SK-N-SH (cell line): ENCODE results near the gene ABCC2. TPM values are rescaled to one million over a fixed set of nuclear protein-coding genes. Genes with fewer than 3 reads are reported as not detected.

Source experiments
- CTCF ChIA-PET: fragments of 300-600, 350-600 bp; formaldehyde crosslinking; extraction: SDS; loops from one replicate; lab custom pipeline; 2021; lab: Yijun Ruan, JAX
- POLR2A ChIA-PET: fragments of 350-600 bp; sonication (Branson Sonifier 250); formaldehyde crosslinking; extraction: SDS; loops from one replicate; lab custom pipeline; 2020; ENCODE audit warnings: antibody characterized with exemption, inconsistent platforms; lab: Yijun Ruan, JAX
- DNase-seq: peaks from one replicate; pipeline ENCODE4 v3.0.0; 2012
- H2AFZ ChIP-seq: fragments of 200-600 bp; sonication (generic); 2 replicates; pipeline ENCODE4 v1.8.1; 2016; ENCODE audit warnings: antibody characterized with exemption, mild to moderate bottlenecking, low read depth
- H3F3A ChIP-seq: fragments of 200-600 bp; sonication (generic); replicated peaks from 2 replicates; pipeline ENCODE3; 2016; ENCODE audit warnings: antibody characterized with exemption, mild to moderate bottlenecking; ENCODE audit not compliant: insufficient read depth
- H3K27ac ChIP-seq, 2 experiments: fragments of 200-500 bp in 1 of 2; fragments of 200-600 bp in 1 of 2; sonication (Bioruptor generic) in 1 of 2; sonication (generic), shearing (Covaris generic) in 1 of 2; 2 replicates each; pipeline versions ENCODE4 v1.5.1 to v1.6.1; 2014 to 2016; ENCODE audit warnings: low read depth in 2 of 2, inconsistent platforms in 1 of 2, low read length in 1 of 2, mild to moderate bottlenecking in 1 of 2, mixed read lengths in 1 of 2
- H3K27me3 ChIP-seq: fragments of 200-600 bp; sonication (generic), shearing (Covaris generic); 2 replicates; pipeline ENCODE4 v1.6.1; 2016; ENCODE audit warnings: mixed run types; ENCODE audit not compliant: insufficient read depth
- H3K36me3 ChIP-seq, 2 experiments: fragments of 200-500 bp in 1 of 2; fragments of 200-600 bp in 1 of 2; sonication (Bioruptor generic) in 1 of 2; sonication (generic) in 1 of 2; replicated peaks in 1 of 2; 2 replicates each; pipeline versions ENCODE3 to v1.5.1; 2014 to 2016; ENCODE audit warnings: low read length in 1 of 2, mild to moderate bottlenecking in 1 of 2; ENCODE audit not compliant: insufficient read depth in 2 of 2, control insufficient read depth in 1 of 2
- H3K4me1 ChIP-seq, 2 experiments: fragments of 200-500 bp in 1 of 2; fragments of 200-600 bp in 1 of 2; sonication (Bioruptor generic) in 1 of 2; sonication (generic), shearing (Covaris generic) in 1 of 2; 2 replicates each; pipeline versions ENCODE4 v1.5.1 to v1.6.1; 2014 to 2016; ENCODE audit warnings: low read depth in 1 of 2, low read length in 1 of 2, mixed run types in 1 of 2; ENCODE audit not compliant: insufficient read depth in 2 of 2, control insufficient read depth in 1 of 2
- H3K4me2 ChIP-seq: fragments of 200-600 bp; sonication (generic), shearing (Covaris generic); 2 replicates; pipeline ENCODE4 v1.6.1; 2017; ENCODE audit warnings: mixed run types
- H3K4me3 ChIP-seq, 2 experiments: fragments of 200-500 bp in 1 of 2; fragments of 200-600 bp in 1 of 2; sonication (Bioruptor generic) in 1 of 2; sonication (generic), shearing (Covaris generic) in 1 of 2; 2 replicates each; pipeline versions ENCODE4 v1.5.1 to v1.8.1; 2014 to 2016; ENCODE audit warnings: low read depth in 2 of 2, inconsistent platforms in 1 of 2, low read length in 1 of 2, mild to moderate bottlenecking in 1 of 2, mixed read lengths in 1 of 2, moderate library complexity in 1 of 2
- H3K79me2 ChIP-seq: fragments of 200-600 bp; sonication (generic); 2 replicates; pipeline ENCODE4 v1.8.1; 2017; ENCODE audit warnings: mild to moderate bottlenecking; ENCODE audit not compliant: insufficient read depth
- H3K9ac ChIP-seq: fragments of 200-600 bp; sonication (generic); 2 replicates; pipeline ENCODE4 v1.6.1; 2017; ENCODE audit warnings: mixed run types
- H3K9me2 ChIP-seq: fragments of 200-600 bp; sonication (generic); 2 replicates; pipeline ENCODE4 v1.6.1; 2017; ENCODE audit warnings: mixed run types
- H3K9me3 ChIP-seq: fragments of 200-600 bp; sonication (generic); 2 replicates; pipeline ENCODE4 v1.6.1; 2017; ENCODE audit warnings: mixed run types, mild to moderate bottlenecking, moderate library complexity
- H4K20me1 ChIP-seq: fragments of 200-600 bp; sonication (generic); 2 replicates; pipeline ENCODE4 v1.6.1; 2017; ENCODE audit warnings: mild to moderate bottlenecking, mixed run types; ENCODE audit not compliant: insufficient read depth
- ELF1 ChIP-seq: IDR thresholded peaks from 2 replicates; pipeline ENCODE4 v1.4.0; 2012
- EP300 ChIP-seq, 2 experiments: IDR thresholded peaks; 2 replicates each; pipeline versions ENCODE4 v1.4.0 to v1.6.1; 2012; ENCODE audit warnings: borderline replicate concordance in 1 of 2, low read depth in 1 of 2, low read length in 1 of 2
- FOSL2 ChIP-seq: IDR thresholded peaks from 2 replicates; pipeline ENCODE4 v1.4.0; 2012; ENCODE audit warnings: low read depth, mild to moderate bottlenecking, moderate library complexity, borderline replicate concordance
- FOXJ3 ChIP-seq: sonication (generic); formaldehyde crosslinking; IDR thresholded peaks from 2 replicates; pipeline ENCODE4 v1.5.1; 2020; ENCODE audit warnings: mild to moderate bottlenecking, missing genetic modification reagents
- GABPA ChIP-seq: IDR thresholded peaks from 2 replicates; pipeline ENCODE4 v1.4.0; 2012; ENCODE audit warnings: low read depth, mild to moderate bottlenecking
- GATA2 ChIP-seq: sonication (generic); formaldehyde crosslinking; IDR thresholded peaks from 2 replicates; pipeline ENCODE4 v1.5.0; 2020; ENCODE audit warnings: mild to moderate bottlenecking, missing genetic modification reagents
- JUND ChIP-seq: IDR thresholded peaks from 2 replicates; pipeline ENCODE4 v1.4.0; 2012
- RAD21 ChIP-seq: IDR thresholded peaks from 2 replicates; pipeline ENCODE4 v1.6.1; 2012; ENCODE audit warnings: mild to moderate bottlenecking, low read length
- SIN3A ChIP-seq: IDR thresholded peaks from 2 replicates; pipeline ENCODE4 v1.6.1; 2012; ENCODE audit warnings: low read depth, mild to moderate bottlenecking, low read length, moderate library complexity, borderline replicate concordance
- TAF1 ChIP-seq: IDR thresholded peaks from 2 replicates; pipeline ENCODE4 v1.6.1; 2012; ENCODE audit warnings: low read depth, mild to moderate bottlenecking, low read length, moderate library complexity, borderline replicate concordance
- TCF12 ChIP-seq: IDR thresholded peaks from 2 replicates; pipeline ENCODE4 v1.4.0; 2012
- TEAD4 ChIP-seq: IDR thresholded peaks from 2 replicates; pipeline ENCODE4 v1.4.0; 2012; ENCODE audit warnings: mild to moderate bottlenecking, borderline replicate concordance; ENCODE audit not compliant: insufficient read depth
- WGBS: methylation state at CpG from one replicate; pipeline ENCODE4 v1.1.6; 2017; ENCODE audit warnings: low lambda C conversion rate; 5-methylcytosine and 5-hydroxymethylcytosine counted together
- polyA plus RNA-seq, 3 experiments: library from polyadenylated mRNA; depleted of rRNA; stranded (reverse); fragments of >200 nt; gene quantifications; 2 replicates each; pipeline ENCODE4 v1.2.3, GENCODE V29; 2012
- TF ChIP-seq, protein P1 (sequence below): IDR thresholded peaks from 2 replicates; pipeline ENCODE4 v1.4.0; 2012; ENCODE audit warnings: low read depth, borderline replicate concordance
- TF ChIP-seq, protein P2 (sequence below): IDR thresholded peaks from 2 replicates; pipeline ENCODE4; 2012
- TF ChIP-seq, protein P3 (sequence below): IDR thresholded peaks from 2 replicates; pipeline ENCODE4 v1.6.1; 2012; ENCODE audit warnings: mild to moderate bottlenecking, low read depth, low read length, moderate library complexity

Gene ABCC2
- polyA plus RNA-seq, 1 of the 3 experiments (the other 2 are of a cell fraction), result 0.48 TPM

DNA sequence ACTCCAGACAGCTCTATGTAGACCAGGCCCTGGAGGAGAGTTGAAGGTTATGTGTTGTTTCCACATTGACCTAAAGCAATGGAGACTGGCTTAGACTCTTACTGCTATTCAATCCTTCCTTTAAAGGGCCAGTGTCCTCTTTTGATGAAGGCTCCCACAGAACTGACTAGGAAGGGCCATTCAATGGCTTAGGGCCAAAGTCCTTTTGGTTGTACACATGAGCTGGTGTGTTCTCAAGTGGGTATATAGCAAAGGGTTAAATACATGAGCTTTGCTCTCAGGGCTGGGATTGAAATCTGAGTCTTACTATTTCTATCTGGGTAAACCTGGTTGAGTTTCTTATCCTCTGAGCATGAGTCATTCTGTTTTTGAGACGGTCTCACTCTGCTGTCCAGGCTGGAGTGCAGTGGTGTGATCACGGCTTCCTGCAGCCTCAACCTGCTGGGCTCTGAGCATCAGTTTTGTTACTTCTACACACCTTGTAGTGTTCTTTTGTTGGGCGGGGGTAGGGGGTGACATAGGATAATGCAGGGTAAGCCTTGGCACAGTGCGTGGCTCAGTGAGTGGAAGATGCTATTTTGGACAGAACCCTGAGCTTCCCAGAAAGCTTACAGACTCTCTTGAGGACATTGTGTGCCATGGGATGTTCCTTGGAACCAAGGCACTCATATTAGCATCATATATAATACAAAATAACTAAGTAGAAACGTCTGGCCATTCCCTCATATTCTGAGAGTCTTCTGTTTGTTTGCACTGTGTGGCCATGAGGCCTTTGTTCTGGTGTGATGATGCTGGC, 90.1 kb downstream of the ABCC2 start:
- Histone ChIP-seq H3K9me3 (no peaks in the 10 kb centered on the region), H3K27me3 (no peaks in the 10 kb centered on the region), H2AFZ (no peak overlapping the region), H4K20me1 (0 out of 2 replicates have a peak, but pooled peaks cover under 1% of the 10 kb centered on the region), H3K4me2 (no peak overlapping the region; the same call in 1 of the 2 replicates), H3K9me2 (no peaks in the 10 kb centered on the region), H3K4me3 (no peak overlapping the region), H3K27ac (peak overlapping the region in 1 of 2 experiments; percentile 28; a peak in 2 of 4 replicates), H3K36me3 (peaks cover 18 to 34% of the 10 kb centered on the region in 2 experiments), H3K79me2 (no peaks in the 10 kb centered on the region), H3F3A (peaks cover 64% of the 10 kb centered on the region), H3K4me1 (no peaks in the 10 kb centered on the region; a peak in 3 of 4 replicates), H3K9ac (no peak overlapping the region)
- no peak for DNase-seq
- CTCF ChIA-PET, result interaction anchor here (0.5 to 1.3 kb wide), 2 partner anchors 137 to 157 kb away, joined by 3 to 4 read pairs; partner anchors contain the start of gene DNMBP
- WGBS, result 50% methylated on average over 5 of the region's 5 CpGs
- POLR2A ChIA-PET, result no interaction called here
- TF ChIP-seq GABPA, result no peak
- TF ChIP-seq ELF1, result no peak
- no peak for TF ChIP-seq FOXJ3
- 0 out of 2 replicates have a peak, but pooled peaks have one; percentile 7 for TF ChIP-seq JUND
- peak; percentile 47; the same call in 1 of the 2 replicates for TF ChIP-seq FOSL2
- TF ChIP-seq TCF12, result no peak
- TF ChIP-seq GATA2 (CRISPR knock-in tag), result no peak
- no peak for TF ChIP-seq RAD21
- TF ChIP-seq, protein P1, sequence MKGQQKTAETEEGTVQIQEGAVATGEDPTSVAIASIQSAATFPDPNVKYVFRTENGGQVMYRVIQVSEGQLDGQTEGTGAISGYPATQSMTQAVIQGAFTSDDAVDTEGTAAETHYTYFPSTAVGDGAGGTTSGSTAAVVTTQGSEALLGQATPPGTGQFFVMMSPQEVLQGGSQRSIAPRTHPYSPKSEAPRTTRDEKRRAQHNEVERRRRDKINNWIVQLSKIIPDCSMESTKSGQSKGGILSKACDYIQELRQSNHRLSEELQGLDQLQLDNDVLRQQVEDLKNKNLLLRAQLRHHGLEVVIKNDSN, result no peak
- TF ChIP-seq, protein P2, sequence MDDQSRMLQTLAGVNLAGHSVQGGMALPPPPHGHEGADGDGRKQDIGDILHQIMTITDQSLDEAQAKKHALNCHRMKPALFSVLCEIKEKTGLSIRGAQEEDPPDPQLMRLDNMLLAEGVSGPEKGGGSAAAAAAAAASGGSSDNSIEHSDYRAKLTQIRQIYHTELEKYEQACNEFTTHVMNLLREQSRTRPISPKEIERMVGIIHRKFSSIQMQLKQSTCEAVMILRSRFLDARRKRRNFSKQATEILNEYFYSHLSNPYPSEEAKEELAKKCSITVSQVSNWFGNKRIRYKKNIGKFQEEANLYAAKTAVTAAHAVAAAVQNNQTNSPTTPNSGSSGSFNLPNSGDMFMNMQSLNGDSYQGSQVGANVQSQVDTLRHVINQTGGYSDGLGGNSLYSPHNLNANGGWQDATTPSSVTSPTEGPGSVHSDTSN, result no peak
- TF ChIP-seq TAF1, result no peak
- no peak for TF ChIP-seq TEAD4
- TF ChIP-seq, protein P3, sequence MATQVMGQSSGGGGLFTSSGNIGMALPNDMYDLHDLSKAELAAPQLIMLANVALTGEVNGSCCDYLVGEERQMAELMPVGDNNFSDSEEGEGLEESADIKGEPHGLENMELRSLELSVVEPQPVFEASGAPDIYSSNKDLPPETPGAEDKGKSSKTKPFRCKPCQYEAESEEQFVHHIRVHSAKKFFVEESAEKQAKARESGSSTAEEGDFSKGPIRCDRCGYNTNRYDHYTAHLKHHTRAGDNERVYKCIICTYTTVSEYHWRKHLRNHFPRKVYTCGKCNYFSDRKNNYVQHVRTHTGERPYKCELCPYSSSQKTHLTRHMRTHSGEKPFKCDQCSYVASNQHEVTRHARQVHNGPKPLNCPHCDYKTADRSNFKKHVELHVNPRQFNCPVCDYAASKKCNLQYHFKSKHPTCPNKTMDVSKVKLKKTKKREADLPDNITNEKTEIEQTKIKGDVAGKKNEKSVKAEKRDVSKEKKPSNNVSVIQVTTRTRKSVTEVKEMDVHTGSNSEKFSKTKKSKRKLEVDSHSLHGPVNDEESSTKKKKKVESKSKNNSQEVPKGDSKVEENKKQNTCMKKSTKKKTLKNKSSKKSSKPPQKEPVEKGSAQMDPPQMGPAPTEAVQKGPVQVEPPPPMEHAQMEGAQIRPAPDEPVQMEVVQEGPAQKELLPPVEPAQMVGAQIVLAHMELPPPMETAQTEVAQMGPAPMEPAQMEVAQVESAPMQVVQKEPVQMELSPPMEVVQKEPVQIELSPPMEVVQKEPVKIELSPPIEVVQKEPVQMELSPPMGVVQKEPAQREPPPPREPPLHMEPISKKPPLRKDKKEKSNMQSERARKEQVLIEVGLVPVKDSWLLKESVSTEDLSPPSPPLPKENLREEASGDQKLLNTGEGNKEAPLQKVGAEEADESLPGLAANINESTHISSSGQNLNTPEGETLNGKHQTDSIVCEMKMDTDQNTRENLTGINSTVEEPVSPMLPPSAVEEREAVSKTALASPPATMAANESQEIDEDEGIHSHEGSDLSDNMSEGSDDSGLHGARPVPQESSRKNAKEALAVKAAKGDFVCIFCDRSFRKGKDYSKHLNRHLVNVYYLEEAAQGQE, result no peak
- no peak for TF ChIP-seq EP300 (IDR thresholded peaks at IDR 0.05; ENCODE audit: borderline replicate concordance in 1 of 2, low read depth in 1 of 2, low read length in 1 of 2)
- TF ChIP-seq SIN3A, result no peak
